ENCODE data around the gene EVC.

Gene EVC

DNA sequence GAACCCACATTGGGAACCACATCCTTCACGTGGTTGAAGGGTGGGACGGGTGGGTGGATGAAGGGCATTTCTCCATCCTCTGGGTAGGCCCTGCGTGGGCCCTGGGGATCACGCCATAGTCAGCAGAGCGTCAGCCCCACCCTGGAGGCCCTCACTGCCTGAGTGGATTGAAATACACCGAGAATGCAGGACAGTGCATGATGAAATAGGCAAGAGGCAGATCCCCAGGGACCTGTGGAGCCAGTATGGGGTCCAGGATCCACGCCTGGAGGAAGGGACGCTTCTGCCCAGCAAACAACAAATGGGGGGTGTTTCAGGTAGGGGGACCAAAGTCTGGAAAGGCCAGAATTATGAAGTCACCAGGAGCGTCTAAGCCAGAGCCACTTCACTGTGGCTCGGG, 19.4 kb downstream of the EVC start:
- Histone ChIP-seq H3K9me3 (no peaks in the 10 kb centered on the region), H3K27me3 (ENCODE audit: low read depth) (no peaks in the 10 kb centered on the region), H3K36me3 (replicated peaks) (no peaks in the 10 kb centered on the region; the same call in 1 of the 2 replicates), H3K4me3 (no peak overlapping the region), H3K4me1 (no peaks in the 10 kb centered on the region)
- DNase-seq (ENCODE audit: low spot score in 2 of 2) = no peak
- in situ Hi-C loops (cut with MboI; ENCODE audit: low sequenced_read_pairs) = no loop called here

DNA sequence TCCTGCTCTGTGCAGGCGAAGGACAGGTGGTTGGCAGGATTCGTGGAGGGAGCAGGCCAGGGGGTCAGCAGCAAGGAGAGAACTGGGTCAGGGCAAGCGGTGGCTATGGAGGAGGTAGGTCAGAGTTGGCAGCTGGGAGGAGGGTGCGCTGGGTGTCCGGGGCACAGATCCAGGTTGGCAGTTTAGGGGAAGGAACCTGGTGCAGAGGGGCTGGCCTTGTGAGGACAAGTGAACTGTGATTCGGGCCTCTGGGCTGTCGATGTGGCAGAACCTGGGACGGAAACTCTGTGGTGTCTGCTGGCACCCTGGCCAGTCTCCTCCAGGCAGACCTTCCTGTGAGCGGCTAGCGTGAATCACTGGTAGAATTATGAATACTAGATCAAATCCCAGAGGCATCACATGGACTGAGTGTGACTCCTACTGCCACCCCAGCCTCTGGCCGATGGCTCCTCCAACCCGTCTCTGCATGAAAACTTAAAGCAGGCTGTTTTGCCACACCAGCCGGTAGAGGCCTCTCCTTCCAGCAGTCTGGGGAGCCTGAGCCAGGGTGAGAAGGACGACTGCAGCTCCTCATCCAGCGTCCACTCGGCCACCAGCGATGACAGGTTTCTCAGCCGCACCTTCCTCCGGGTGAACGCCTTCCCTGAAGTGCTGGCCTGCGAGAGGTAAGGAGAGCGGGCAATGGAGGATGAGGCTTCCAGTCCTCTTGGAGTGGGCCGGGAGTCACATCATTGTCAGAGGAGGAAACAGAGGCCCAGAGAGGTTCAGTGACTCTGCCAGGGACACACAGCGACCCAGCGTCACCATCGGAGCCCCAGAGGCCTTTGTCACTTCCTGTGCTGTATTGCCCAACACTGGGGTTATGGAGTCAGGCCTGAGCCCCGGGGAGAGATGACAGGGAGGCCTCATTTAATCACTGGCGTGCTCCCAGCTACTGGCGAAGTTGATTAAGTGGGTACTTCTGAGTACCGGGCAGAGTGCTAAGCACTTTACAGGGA, 20.3 kb downstream of the EVC start:
- in situ Hi-C loops (cut with MboI; ENCODE audit: low sequenced_read_pairs) = no loop called here
- no peaks in the 10 kb centered on the region for H3K4me1 ChIP-seq
- DNase-seq (ENCODE audit: low spot score in 2 of 2) = no peak
- H3K9me3 ChIP-seq = no peaks in the 10 kb centered on the region
- no peaks in the 10 kb centered on the region for H3K27me3 ChIP-seq (ENCODE audit: low read depth)
- H3K36me3 ChIP-seq (replicated peaks) = no peaks in the 10 kb centered on the region; the same call in 1 of the 2 replicates
- no peak overlapping the region for H3K4me3 ChIP-seq

- Histone ChIP-seq H3K27me3 (ENCODE audit: low read depth) (no peaks in the 10 kb centered on the region), H3K9me3 (no peaks in the 10 kb centered on the region), H3K4me3 (no peak overlapping the region), H3K4me1 (no peaks in the 10 kb centered on the region), H3K36me3 (replicated peaks) (no peaks in the 10 kb centered on the region; the same call in 1 of the 2 replicates)
- in situ Hi-C loops (cut with MboI; ENCODE audit: low sequenced_read_pairs) = no loop called here
- DNase-seq (ENCODE audit: low spot score in 2 of 2) = no peak
Measured at GRCh38 chr4:5732158-5732557, 21.2 kb downstream of the EVC start.

- Histone ChIP-seq H3K9me3 (no peaks in the 10 kb centered on the region), H3K4me1 (no peaks in the 10 kb centered on the region), H3K36me3 (replicated peaks) (no peaks in the 10 kb centered on the region; the same call in 1 of the 2 replicates), H3K4me3 (no peak overlapping the region), H3K27me3 (ENCODE audit: low read depth) (no peaks in the 10 kb centered on the region)
- in situ Hi-C loops (cut with MboI; ENCODE audit: low sequenced_read_pairs) = no loop called here
- no peak for DNase-seq (ENCODE audit: low spot score in 2 of 2)
Measured at GRCh38 chr4:5734853-5735252, 23.9 kb downstream of the EVC start.

GRCh38 chr4:5735463-5735862, 24.5 kb downstream of the EVC start:
- H3K4me1 ChIP-seq = no peaks in the 10 kb centered on the region
- no peaks in the 10 kb centered on the region for H3K27me3 ChIP-seq (ENCODE audit: low read depth)
- in situ Hi-C loops (cut with MboI; ENCODE audit: low sequenced_read_pairs) = no loop called here
- DNase-seq (ENCODE audit: low spot score in 2 of 2) = no peak
- no peaks in the 10 kb centered on the region for H3K9me3 ChIP-seq
- H3K4me3 ChIP-seq = no peak overlapping the region
- H3K36me3 ChIP-seq (replicated peaks) = no peaks in the 10 kb centered on the region; the same call in 1 of the 2 replicates

DNA sequence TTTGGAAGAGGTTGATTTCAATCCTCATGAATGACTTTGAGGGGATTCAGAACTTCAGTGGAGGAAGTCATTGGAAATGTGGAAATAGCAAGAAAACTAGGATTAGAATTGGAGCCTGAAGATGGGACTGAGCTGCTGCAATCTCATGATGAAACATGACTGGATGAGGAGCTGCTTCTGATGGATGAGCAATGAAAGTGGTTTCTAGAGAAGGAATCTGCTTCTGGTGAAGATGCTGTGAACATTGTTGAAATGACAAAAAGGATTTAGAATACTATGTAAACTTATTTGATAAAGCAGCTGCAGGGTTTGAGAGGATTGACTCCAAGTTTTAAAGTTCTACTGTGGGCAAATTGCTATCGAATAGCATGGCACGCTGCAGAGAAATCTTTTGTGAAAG, 27.1 kb downstream of the EVC start:
- H3K9me3 ChIP-seq = no peaks in the 10 kb centered on the region
- H3K4me1 ChIP-seq = no peaks in the 10 kb centered on the region
- H3K4me3 ChIP-seq = no peak overlapping the region
- H3K27me3 ChIP-seq (ENCODE audit: low read depth) = no peaks in the 10 kb centered on the region
- no peak for DNase-seq (ENCODE audit: low spot score in 2 of 2)
- peaks cover 7% of the 10 kb centered on the region; the same call in 1 of the 2 replicates for H3K36me3 ChIP-seq (replicated peaks)
- in situ Hi-C loops (cut with MboI; ENCODE audit: low sequenced_read_pairs) = no loop called here

DNA sequence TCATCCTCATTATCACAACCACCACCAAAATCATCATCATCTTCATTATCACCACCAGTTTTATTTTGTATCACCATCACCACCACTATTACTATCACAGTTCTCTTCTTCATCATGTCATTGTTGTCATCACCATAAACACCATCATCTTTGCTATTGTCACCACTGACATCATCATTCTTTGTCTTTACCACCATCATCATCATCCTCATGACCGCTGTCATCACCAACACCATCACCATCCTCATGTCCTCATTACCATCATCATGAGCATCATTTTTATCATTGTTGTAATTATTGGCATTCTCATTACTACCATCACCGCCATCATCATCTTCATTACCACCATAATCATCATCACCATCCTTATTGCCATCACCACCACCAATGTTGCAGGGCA, 31.4 kb downstream of the EVC start:
- Histone ChIP-seq H3K9me3 (no peaks in the 10 kb centered on the region), H3K36me3 (replicated peaks) (peaks cover 24% of the 10 kb centered on the region), H3K4me1 (no peaks in the 10 kb centered on the region), H3K27me3 (ENCODE audit: low read depth) (no peaks in the 10 kb centered on the region), H3K4me3 (no peak overlapping the region)
- in situ Hi-C loops (cut with MboI; ENCODE audit: low sequenced_read_pairs) = no loop called here
- no peak for DNase-seq (ENCODE audit: low spot score in 2 of 2)

DNA sequence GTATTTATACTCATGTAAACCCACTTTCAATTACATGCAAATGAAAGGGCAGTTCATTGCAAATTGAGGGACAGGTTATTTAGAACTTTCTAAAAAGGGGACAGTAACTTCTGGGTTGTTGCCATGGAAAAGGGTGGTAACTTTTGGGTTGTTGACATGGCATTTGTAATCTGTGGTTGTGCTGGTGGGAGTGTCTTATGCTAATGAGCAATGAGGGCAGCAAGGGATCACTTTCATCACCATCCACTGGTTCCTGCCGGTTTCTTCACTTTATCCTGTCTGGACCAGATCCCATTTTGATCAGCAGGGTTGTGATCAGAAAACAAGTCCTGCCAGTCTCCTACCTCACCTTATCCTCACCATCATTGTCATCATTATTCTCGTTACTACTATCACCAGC, 32.0 kb downstream of the EVC start:
- peaks cover 24% of the 10 kb centered on the region for H3K36me3 ChIP-seq (replicated peaks)
- H3K27me3 ChIP-seq (ENCODE audit: low read depth) = no peaks in the 10 kb centered on the region
- H3K4me1 ChIP-seq = no peaks in the 10 kb centered on the region
- H3K9me3 ChIP-seq = no peaks in the 10 kb centered on the region
- DNase-seq (ENCODE audit: low spot score in 2 of 2) = no peak
- in situ Hi-C loops (cut with MboI; ENCODE audit: low sequenced_read_pairs) = no loop called here
- H3K4me3 ChIP-seq = no peak overlapping the region

GRCh38 chr4:5746250-5746649, 35.2 kb downstream of the EVC start:
- H3K27me3 ChIP-seq (ENCODE audit: low read depth) = no peaks in the 10 kb centered on the region

GRCh38 chr4:5746829-5747737, 36.1 kb downstream of the EVC start:
- Histone ChIP-seq H3K9me3 (no peaks in the 10 kb centered on the region), H3K36me3 (replicated peaks) (peaks cover 28% of the 10 kb centered on the region), H3K27me3 (ENCODE audit: low read depth) (no peaks in the 10 kb centered on the region), H3K4me1 (no peaks in the 10 kb centered on the region), H3K4me3 (no peak overlapping the region)
- DNase-seq (ENCODE audit: low spot score in 2 of 2) = no peak
- in situ Hi-C loops (cut with MboI; ENCODE audit: low sequenced_read_pairs) = no loop called here

More at GRCh38 chr4:5746250-5746649, 35.2 kb downstream of the EVC start:
- no peaks in the 10 kb centered on the region for H3K9me3 ChIP-seq
- no peaks in the 10 kb centered on the region for H3K4me1 ChIP-seq
- in situ Hi-C loops (cut with MboI; ENCODE audit: low sequenced_read_pairs) = no loop called here
- DNase-seq (ENCODE audit: low spot score in 2 of 2) = no peak
- H3K4me3 ChIP-seq = no peak overlapping the region
- peaks cover 30% of the 10 kb centered on the region for H3K36me3 ChIP-seq (replicated peaks)

DNA sequence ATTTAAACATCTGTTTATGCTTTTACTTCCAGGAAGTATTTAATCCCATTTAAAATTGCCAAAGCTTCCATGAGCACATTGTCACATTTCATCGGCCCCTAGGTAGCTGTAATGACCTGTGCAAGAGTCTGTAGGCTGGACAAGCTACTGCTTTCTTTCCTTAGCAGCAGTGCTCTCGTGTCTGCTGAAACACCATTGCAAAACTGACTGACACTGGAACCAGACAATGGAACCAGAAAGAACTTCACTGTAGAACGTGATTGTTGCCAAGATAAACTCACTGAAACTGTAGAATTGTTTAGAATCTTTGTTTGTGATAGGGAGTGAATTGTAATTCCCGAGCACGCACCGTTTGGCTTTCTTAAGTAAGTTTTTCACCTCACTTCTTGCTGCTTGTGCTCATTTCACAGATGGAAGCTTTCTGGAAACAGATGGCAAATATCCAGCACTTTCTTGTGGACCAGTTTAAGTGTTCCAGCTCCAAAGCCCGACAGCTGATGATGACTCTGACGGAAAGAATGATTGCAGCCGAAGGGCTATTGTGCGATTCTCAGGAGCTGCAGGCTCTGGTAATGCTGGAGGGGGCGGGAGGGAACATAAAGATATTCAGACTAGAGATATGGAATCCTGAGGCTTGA, 36.9 kb downstream of the EVC start:
- H3K9me3 ChIP-seq = no peaks in the 10 kb centered on the region
- no peaks in the 10 kb centered on the region for H3K27me3 ChIP-seq (ENCODE audit: low read depth)
- H3K4me3 ChIP-seq = no peak overlapping the region
- no peaks in the 10 kb centered on the region for H3K4me1 ChIP-seq
- in situ Hi-C loops (cut with MboI; ENCODE audit: low sequenced_read_pairs) = no loop called here
- peaks cover 23% of the 10 kb centered on the region for H3K36me3 ChIP-seq (replicated peaks)
- DNase-seq (ENCODE audit: low spot score in 2 of 2) = no peak

DNA sequence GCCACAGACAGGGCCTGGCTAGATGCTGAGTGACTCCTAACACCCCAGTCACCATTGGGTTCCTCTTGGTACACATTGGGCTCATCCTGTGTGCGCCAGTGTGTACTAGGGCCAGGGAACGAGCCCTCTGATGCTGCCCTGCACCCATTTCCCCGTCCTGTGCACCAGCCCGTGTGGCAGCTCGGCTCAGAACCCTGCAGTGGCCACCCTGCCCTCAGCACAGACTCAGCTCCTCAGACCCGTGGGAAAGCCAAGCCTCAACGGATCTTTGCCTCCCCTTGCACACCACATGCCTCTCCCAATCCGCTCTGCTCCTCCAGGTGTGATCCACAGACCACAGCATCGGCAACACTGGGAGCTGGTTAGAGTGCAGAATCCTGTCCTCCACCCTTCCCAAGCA, 38.6 kb downstream of the EVC start:
- Histone ChIP-seq H3K4me1 (no peaks in the 10 kb centered on the region), H3K9me3 (no peaks in the 10 kb centered on the region), H3K4me3 (no peak overlapping the region), H3K36me3 (replicated peaks) (peaks cover 11% of the 10 kb centered on the region; the same call in 1 of the 2 replicates), H3K27me3 (ENCODE audit: low read depth) (no peaks in the 10 kb centered on the region)
- no peak for DNase-seq (ENCODE audit: low spot score in 2 of 2)
- in situ Hi-C loops (cut with MboI; ENCODE audit: low sequenced_read_pairs) = no loop called here
